Calu3 (cell line): ENCODE measurements around the gene PLEKHD1. TPM values are rescaled to one million over a fixed set of nuclear protein-coding genes. Genes with fewer than 3 reads are reported as not detected.
A peak's percentile ranks its signal among the peaks of the same experiment; 100 is the strongest.

ENCODE experiments used
- BruUV-seq: library from RNA; stranded (reverse); fragments of 400-500 nt; replicated peaks from 2 replicates; lab custom pipeline; 2021; lab: Mats Ljungman, UMichigan
- CTCF ChIA-PET: fragments of 300-600 bp; sonication (Branson Sonifier 250); formaldehyde crosslinking; loops from one replicate; lab custom pipeline; 2022; ENCODE audit warnings: antibody characterized with exemption; lab: Charles Lee
- DNase-seq: peaks from one replicate; pipeline ENCODE4 v3.0.0; 2022
- H3K27ac Mint-ChIP-seq: one replicate; pipeline ENCODE4 v1.8.0; 2022; ENCODE audit warnings: mixed read lengths; ENCODE audit not compliant: unreplicated experiment
- H3K27me3 Mint-ChIP-seq: one replicate; pipeline ENCODE4 v1.8.0; 2022; ENCODE audit warnings: mixed read lengths; ENCODE audit not compliant: unreplicated experiment
- H3K36me3 Mint-ChIP-seq: one replicate; pipeline ENCODE4 v1.8.0; 2022; ENCODE audit warnings: mild to moderate bottlenecking, moderate library complexity, mixed read lengths; ENCODE audit not compliant: insufficient read depth, unreplicated experiment
- H3K4me1 Mint-ChIP-seq: one replicate; pipeline ENCODE4 v1.8.0; 2022; ENCODE audit warnings: mild to moderate bottlenecking, low read depth, mixed read lengths; ENCODE audit not compliant: unreplicated experiment
- H3K4me3 Mint-ChIP-seq: one replicate; pipeline ENCODE4 v1.8.0; 2022; ENCODE audit warnings: mild to moderate bottlenecking, low read depth, moderate library complexity, mixed read lengths; ENCODE audit not compliant: unreplicated experiment
- H3K9me3 Mint-ChIP-seq: one replicate; pipeline ENCODE4 v1.8.0; 2022; ENCODE audit warnings: low read depth, mixed read lengths; ENCODE audit not compliant: unreplicated experiment
- intact Hi-C: fragments of 100-400 bp; cut with micrococcal nuclease; formaldehyde crosslinking; loops from one replicate; pipeline ENCODE4 v1.10.0; 2022; ENCODE audit not compliant: unreplicated experiment
- total RNA-seq: library from RNA; stranded (reverse); gene quantifications from 2 replicates; pipeline ENCODE4 v1.2.3, GENCODE V29; 2022
- TF ChIP-seq, protein P1 (sequence below): fragments of 200-600 bp; IDR thresholded peaks from one replicate; pipeline ENCODE4 v1.8.0; 2022; ENCODE audit warnings: antibody characterized with exemption; ENCODE audit not compliant: unreplicated experiment

The PLEKHD1 gene
- total RNA-seq, 1 experiment from 2014 or later: 0.73 TPM

DNA sequence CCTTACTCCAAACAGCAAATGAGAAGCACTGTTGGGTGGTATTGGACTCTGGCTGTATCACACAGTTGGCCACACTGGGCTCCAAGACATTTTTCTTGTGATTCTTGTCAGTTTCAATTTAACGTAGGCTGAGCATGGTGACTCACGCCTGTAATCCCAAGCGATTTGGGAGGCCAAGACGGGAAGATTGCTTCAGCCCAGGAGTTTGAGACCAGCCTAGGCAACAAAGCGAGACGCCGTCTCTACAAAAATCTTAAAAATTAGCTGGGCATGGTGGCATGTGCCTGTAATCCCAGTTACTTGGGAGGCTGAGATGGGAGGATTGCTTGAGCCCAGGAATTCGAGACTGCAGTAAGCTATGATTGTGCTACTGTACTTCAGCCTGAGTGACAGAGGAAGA is 35.3 kb upstream of the PLEKHD1 start:
- Mint-ChIP-seq H3K4me1 (no peaks in the 10 kb centered on the region), H3K9me3 (no peaks in the 10 kb centered on the region), H3K36me3 (no peaks in the 10 kb centered on the region), H3K27ac (no peak overlapping the region), H3K4me3 (no peak overlapping the region), H3K27me3 (no peaks in the 10 kb centered on the region)
- TF ChIP-seq, protein P1, sequence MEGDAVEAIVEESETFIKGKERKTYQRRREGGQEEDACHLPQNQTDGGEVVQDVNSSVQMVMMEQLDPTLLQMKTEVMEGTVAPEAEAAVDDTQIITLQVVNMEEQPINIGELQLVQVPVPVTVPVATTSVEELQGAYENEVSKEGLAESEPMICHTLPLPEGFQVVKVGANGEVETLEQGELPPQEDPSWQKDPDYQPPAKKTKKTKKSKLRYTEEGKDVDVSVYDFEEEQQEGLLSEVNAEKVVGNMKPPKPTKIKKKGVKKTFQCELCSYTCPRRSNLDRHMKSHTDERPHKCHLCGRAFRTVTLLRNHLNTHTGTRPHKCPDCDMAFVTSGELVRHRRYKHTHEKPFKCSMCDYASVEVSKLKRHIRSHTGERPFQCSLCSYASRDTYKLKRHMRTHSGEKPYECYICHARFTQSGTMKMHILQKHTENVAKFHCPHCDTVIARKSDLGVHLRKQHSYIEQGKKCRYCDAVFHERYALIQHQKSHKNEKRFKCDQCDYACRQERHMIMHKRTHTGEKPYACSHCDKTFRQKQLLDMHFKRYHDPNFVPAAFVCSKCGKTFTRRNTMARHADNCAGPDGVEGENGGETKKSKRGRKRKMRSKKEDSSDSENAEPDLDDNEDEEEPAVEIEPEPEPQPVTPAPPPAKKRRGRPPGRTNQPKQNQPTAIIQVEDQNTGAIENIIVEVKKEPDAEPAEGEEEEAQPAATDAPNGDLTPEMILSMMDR: no peak
- DNase-seq: no peak
- CTCF ChIA-PET: interaction anchor here (0.6 kb wide), 1 partner anchor 27 kb away, joined by 4 read pairs; no protein-coding TSS in a partner anchor
- intact Hi-C loops: no loop called here
- no TSS peak for BruUV-seq

DNA sequence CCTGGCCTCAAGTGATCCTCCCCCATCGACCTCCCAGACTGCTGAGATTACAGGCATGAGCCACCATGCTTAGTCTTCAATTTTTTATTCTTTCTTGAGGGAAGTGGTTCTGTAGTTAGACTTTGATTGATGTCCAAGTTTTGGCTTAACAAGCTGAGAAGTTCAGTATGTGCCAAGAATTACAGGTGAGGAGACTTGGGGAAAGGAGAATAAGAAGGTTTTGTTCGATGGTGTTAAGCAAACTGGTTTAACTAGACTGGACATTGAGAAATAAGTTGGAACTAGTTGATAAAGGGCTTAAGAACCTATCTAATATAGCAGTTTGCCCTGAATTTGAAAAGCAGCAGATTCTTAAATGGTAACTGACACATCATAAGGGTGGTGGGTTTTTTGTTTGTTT is 32.6 kb upstream of the PLEKHD1 start:
- Mint-ChIP-seq H3K36me3 (no peaks in the 10 kb centered on the region), H3K9me3 (no peaks in the 10 kb centered on the region), H3K27ac (peak overlapping the region; percentile 62), H3K4me1 (no peaks in the 10 kb centered on the region), H3K27me3 (no peaks in the 10 kb centered on the region), H3K4me3 (no peak overlapping the region)
- TF ChIP-seq, protein P1: no peak
- intact Hi-C loops: loop anchor here (2.0 kb wide), 1 partner anchor 53 kb away; the partner anchor contains the start of genes ERH and SLC39A9
- DNase-seq: no peak
- BruUV-seq: no TSS peak
- CTCF ChIA-PET: no interaction called here

DNA sequence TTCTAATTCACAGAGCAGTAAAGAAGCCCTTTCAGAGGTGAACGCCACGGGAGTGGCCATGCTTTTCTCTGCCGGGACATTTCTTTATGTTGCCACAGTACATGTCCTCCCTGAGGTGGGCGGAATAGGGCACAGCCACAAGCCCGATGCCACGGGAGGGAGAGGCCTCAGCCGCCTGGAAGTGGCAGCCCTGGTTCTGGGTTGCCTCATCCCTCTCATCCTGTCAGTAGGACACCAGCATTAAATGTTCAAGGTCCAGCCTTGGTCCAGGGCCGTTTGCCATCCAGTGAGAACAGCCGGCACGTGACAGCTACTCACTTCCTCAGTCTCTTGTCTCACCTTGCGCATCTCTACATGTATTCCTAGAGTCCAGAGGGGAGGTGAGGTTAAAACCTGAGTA is 26.2 kb upstream of the PLEKHD1 start:
- Mint-ChIP-seq H3K9me3 (no peaks in the 10 kb centered on the region), H3K27ac (no peak overlapping the region), H3K4me1 (no peaks in the 10 kb centered on the region), H3K36me3 (no peaks in the 10 kb centered on the region), H3K27me3 (no peaks in the 10 kb centered on the region), H3K4me3 (no peak overlapping the region)
- intact Hi-C loops: no loop called here
- TF ChIP-seq, protein P1: no peak
- no peak for DNase-seq
- BruUV-seq: no TSS peak
- CTCF ChIA-PET: interaction anchor here (2.5 kb wide), 1 partner anchor 216 kb away, joined by 22 read pairs; no protein-coding TSS in a partner anchor

DNA sequence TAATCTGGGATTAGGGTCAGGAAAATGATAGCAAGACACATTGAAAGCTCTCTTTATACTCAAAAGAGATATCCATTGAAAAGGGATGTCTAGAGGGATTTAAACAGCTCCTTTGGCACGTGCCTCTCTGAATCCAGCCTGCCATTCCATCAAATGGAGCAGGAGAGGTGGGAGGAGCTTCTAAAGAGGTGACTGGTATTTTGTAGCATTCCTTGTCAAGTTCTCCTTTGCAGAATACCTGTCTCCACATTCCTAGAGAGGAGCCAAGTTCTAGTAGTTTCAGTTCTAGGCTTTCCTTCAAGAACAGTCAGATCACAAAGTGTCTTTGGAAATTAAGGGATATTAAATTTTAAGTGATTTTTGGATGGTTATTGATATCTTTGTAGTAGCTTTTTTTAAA is 25.4 kb upstream of the PLEKHD1 start:
- Mint-ChIP-seq H3K36me3 (no peaks in the 10 kb centered on the region), H3K27ac (no peak overlapping the region), H3K27me3 (no peaks in the 10 kb centered on the region), H3K9me3 (no peaks in the 10 kb centered on the region), H3K4me1 (peaks cover 4% of the 10 kb centered on the region), H3K4me3 (no peak overlapping the region)
- no peak for DNase-seq
- CTCF ChIA-PET: interaction anchor here (0.6 to 2.5 kb wide), 2 partner anchors 76 to 217 kb away, joined by 3 to 22 read pairs; no protein-coding TSS in a partner anchor
- intact Hi-C loops: no loop called here
- BruUV-seq: TSS peak; percentile 24
- TF ChIP-seq, protein P1: no peak
